Endothelial cell of umbilical vein (primary cell): ENCODE results near the gene APOL4.
"Not testable (repeated sequence)": the region's sequence is repeated elsewhere in the genome, so short reads cannot be mapped to it uniquely, and the experiment has no call there.

Experiments
- EZH2 ChIP-seq: IDR thresholded peaks from 2 replicates; pipeline ENCODE4 v1.6.1; 2012; ENCODE audit warnings: borderline replicate concordance, low read depth, mild to moderate bottlenecking, moderate library complexity, low read length, inconsistent platforms; ENCODE audit not compliant: severe bottlenecking
- GATA2 ChIP-seq: IDR thresholded peaks from 2 replicates; pipeline ENCODE4 v1.7.0; 2011; ENCODE audit warnings: low read depth, mild to moderate bottlenecking, moderate library complexity, mixed read lengths, low read length; ENCODE audit not compliant: insufficient read length, insufficient read depth
- JUN ChIP-seq: IDR thresholded peaks from 2 replicates; pipeline ENCODE4 v1.6.1; 2011; ENCODE audit warnings: borderline replicate concordance, low read depth; ENCODE audit not compliant: insufficient read length, insufficient read depth
- POLR2A ChIP-seq: IDR thresholded peaks from 2 replicates; pipeline ENCODE4 v1.6.1; 2012; ENCODE audit warnings: low read depth, mild to moderate bottlenecking, control low read depth, low read length
- POLR2AphosphoS5 ChIP-seq: IDR thresholded peaks from 2 replicates; pipeline ENCODE4 v1.6.1; 2012; ENCODE audit warnings: low read depth, mild to moderate bottlenecking, control low read depth, low read length, moderate library complexity; ENCODE audit not compliant: insufficient read depth
- TF ChIP-seq, protein P1 (sequence below), 2 donors: IDR thresholded peaks; 1 replicate in 1 of 2; 2 replicates in 1 of 2; pipeline ENCODE4 v1.5.1; 2011; ENCODE audit warnings: low read length in 2 of 2, mild to moderate bottlenecking in 2 of 2, moderate library complexity in 2 of 2, control low read depth in 1 of 2, inconsistent platforms in 1 of 2, low read depth in 1 of 2; ENCODE audit not compliant: insufficient read depth in 1 of 2; ENCODE audit errors: extremely low read depth in 1 of 2

DNA sequence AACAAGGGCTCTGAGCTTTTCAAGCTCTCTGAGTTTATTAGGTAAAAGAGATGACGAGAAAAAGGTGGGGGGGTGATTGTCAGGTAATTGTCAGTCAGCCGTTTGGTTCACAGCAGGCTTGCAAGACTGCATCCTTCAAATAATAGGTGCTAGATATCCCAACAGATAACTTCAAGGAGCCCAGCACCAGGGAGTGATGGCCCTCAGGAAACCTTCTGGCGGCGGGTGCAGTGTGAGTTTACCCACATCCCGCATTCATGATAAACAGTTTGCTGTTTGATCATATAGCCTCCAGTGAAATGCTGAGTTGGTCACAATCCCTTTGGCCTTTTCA, 39.8 kb downstream of the APOL4 start:
- not testable (repeated sequence) for TF ChIP-seq JUN, POLR2AphosphoS5, POLR2A, GATA2, EZH2
- TF ChIP-seq, protein P1, sequence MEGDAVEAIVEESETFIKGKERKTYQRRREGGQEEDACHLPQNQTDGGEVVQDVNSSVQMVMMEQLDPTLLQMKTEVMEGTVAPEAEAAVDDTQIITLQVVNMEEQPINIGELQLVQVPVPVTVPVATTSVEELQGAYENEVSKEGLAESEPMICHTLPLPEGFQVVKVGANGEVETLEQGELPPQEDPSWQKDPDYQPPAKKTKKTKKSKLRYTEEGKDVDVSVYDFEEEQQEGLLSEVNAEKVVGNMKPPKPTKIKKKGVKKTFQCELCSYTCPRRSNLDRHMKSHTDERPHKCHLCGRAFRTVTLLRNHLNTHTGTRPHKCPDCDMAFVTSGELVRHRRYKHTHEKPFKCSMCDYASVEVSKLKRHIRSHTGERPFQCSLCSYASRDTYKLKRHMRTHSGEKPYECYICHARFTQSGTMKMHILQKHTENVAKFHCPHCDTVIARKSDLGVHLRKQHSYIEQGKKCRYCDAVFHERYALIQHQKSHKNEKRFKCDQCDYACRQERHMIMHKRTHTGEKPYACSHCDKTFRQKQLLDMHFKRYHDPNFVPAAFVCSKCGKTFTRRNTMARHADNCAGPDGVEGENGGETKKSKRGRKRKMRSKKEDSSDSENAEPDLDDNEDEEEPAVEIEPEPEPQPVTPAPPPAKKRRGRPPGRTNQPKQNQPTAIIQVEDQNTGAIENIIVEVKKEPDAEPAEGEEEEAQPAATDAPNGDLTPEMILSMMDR (IDR thresholded peaks at IDR 0.05; ENCODE audit: extremely low read depth in 1 of 2, insufficient read depth in 1 of 2, low read depth in 1 of 2, low read length in 2 of 2), result not testable (repeated sequence)
